GM18861 (cell line): Measurements from ENCODE around the gene ADPRHL1.

ENCODE experiments used
- ATAC-seq: cut with Tn5 transposase; IDR thresholded peaks from one replicate; pipeline ENCODE4 v1.9.1; 2021; ENCODE audit not compliant: unreplicated experiment

Gene ADPRHL1

DNA sequence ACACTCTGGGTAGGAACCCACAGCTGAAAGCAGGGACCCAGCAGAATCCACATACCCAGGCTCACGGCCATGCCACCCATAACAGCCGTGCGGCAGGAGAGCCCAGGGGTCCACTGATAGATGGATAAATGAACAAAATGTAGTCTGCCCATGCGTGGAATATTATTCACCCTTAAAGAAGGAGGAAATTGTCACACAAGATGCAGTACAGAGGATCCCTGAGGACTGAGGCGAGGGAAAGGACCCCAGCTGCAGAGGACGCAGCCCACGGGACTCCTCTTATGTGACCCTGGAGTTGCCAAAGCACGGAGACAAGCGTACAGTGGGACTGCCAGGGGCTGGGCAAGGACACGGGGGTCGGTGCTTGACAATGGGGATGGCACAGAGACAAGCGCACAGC lies 100.0 kb downstream of the ADPRHL1 start:
- no peak for ATAC-seq

- ATAC-seq: no peak
Observed at GRCh38 chr13:113351514-113352026, 101.7 kb downstream of the ADPRHL1 start.

- ATAC-seq: no peak
Observed at GRCh38 chr13:113350938-113351335, 102.4 kb downstream of the ADPRHL1 start.

GRCh38 chr13:113350065-113350937 lies 103.0 kb downstream of the ADPRHL1 start:
- ATAC-seq: no peak
